Vagina (tissue), 2 donors: ENCODE data around the gene IMMP1L.

Experiments
- POLR2A ChIP-seq, 2 donors: fragments of 450-650 bp; IDR thresholded peaks; one replicate each; pipeline ENCODE4 v1.6.1; 2017; ENCODE audit warnings: antibody characterized with exemption in 2 of 2, mild to moderate bottlenecking in 2 of 2, moderate library complexity in 2 of 2
- POLR2AphosphoS5 ChIP-seq, 2 donors: sonication (generic); formaldehyde crosslinking; IDR thresholded peaks; one replicate each; pipeline ENCODE4 v1.9.0; 2017; ENCODE audit warnings: antibody characterized with exemption in 2 of 2, mild to moderate bottlenecking in 2 of 2, low read depth in 1 of 2; ENCODE audit not compliant: insufficient read depth in 1 of 2
- TF ChIP-seq, protein P1 (sequence below), 3 experiments: fragments of 450-650 bp in 2 of 3; fragments of 200-600 bp in 1 of 3; sonication (generic) in 1 of 3; IDR thresholded peaks; one replicate each; pipeline ENCODE4 v1.5.1; 2017 to 2019; ENCODE audit warnings: antibody characterized with exemption in 3 of 3, mild to moderate bottlenecking in 2 of 3, moderate library complexity in 2 of 3

DNA sequence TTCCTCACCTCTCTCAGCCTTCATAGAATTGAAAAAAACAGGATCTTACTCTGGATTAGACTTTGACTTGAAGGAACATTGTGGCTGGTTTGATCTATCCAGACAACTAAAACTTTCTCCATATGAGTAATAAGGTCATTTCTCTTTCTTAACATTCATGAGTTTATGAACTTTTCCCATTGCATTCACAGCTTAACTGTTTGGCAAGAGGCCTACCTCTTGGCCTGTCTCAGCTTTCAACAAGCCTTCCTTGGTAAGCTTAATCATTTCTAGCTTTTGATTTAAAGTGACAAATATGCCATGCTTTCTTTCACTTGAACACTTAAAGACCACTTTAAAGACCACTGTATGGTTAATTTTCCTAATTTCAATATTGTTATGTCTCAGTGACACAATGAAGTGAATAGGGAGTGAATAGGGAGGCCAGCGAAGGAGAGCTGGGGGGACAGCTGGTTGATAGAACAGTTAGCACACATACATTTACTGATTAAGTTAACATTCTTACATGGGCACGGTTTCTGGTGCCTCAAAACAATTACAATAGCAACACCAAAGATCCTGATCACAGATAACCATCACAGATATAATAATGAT lies 17.0 kb downstream of the IMMP1L start:
- TF ChIP-seq, protein P1, sequence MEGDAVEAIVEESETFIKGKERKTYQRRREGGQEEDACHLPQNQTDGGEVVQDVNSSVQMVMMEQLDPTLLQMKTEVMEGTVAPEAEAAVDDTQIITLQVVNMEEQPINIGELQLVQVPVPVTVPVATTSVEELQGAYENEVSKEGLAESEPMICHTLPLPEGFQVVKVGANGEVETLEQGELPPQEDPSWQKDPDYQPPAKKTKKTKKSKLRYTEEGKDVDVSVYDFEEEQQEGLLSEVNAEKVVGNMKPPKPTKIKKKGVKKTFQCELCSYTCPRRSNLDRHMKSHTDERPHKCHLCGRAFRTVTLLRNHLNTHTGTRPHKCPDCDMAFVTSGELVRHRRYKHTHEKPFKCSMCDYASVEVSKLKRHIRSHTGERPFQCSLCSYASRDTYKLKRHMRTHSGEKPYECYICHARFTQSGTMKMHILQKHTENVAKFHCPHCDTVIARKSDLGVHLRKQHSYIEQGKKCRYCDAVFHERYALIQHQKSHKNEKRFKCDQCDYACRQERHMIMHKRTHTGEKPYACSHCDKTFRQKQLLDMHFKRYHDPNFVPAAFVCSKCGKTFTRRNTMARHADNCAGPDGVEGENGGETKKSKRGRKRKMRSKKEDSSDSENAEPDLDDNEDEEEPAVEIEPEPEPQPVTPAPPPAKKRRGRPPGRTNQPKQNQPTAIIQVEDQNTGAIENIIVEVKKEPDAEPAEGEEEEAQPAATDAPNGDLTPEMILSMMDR (IDR thresholded peaks at IDR 0.05), result no peak
- no peak for TF ChIP-seq POLR2A (IDR thresholded peaks at IDR 0.05)
- TF ChIP-seq POLR2AphosphoS5 (IDR thresholded peaks at IDR 0.05; ENCODE audit: insufficient read depth in 1 of 2, low read depth in 1 of 2), result no peak
